OCI-LY1 (cell line): ENCODE results near the gene PKDCC.

Experiments
- CTCF ChIP-seq: fragments of 200-600 bp; sonication (generic), shearing (Covaris generic); IDR thresholded peaks from 2 replicates; pipeline ENCODE4 v1.5.1; 2017; ENCODE audit warnings: mild to moderate bottlenecking, antibody characterized with exemption, low read length, moderate library complexity, mixed read lengths
- EZH2 ChIP-seq: fragments of 200-600 bp; sonication (generic), shearing (Covaris generic); IDR thresholded peaks from 2 replicates; pipeline ENCODE4 v1.8.0; 2017; ENCODE audit warnings: borderline replicate concordance, mixed run types, mild to moderate bottlenecking, antibody characterized with exemption, low read length, moderate library complexity, mixed read lengths

GRCh38 chr2:42008241-42008921 is 39.4 kb upstream of the PKDCC start:
- TF ChIP-seq CTCF (no peak), EZH2 (no peak)
